ENCODE data around the gene SORT1. TPM values are rescaled to one million over a fixed set of nuclear protein-coding genes. Genes with fewer than 3 reads are reported as not detected.

SORT1 gene
- total RNA-seq, 4 donors from 2014 or later = 126 to 140 (median 130) TPM

- no peak for TF ChIP-seq CTCF (IDR thresholded peaks at IDR 0.05; ENCODE audit: low read depth)
These were observed 85.5 kb downstream of the SORT1 start for GRCh38 chr1:109312246-109312645.

DNA sequence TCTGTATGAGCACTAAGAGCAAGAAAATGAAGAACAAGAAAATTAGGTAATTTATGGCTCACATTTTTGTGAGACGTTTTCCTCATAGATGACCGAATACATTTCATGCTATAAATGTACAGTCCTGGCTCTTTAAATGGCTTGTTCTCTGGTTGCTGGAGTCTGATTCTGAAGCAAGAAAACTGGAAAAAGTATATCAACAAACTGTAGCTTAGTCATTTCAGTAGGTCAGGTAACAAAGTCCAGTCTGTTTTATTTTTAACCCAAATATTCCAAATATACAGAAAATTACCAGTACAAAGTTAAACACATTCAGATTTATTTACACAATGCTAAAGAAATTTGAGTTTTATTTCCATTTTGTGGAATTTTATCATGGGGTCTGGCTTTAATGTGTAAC lies 88.4 kb downstream of the SORT1 start:
- TF ChIP-seq CTCF (IDR thresholded peaks at IDR 0.05; ENCODE audit: low read depth) = no peak

DNA sequence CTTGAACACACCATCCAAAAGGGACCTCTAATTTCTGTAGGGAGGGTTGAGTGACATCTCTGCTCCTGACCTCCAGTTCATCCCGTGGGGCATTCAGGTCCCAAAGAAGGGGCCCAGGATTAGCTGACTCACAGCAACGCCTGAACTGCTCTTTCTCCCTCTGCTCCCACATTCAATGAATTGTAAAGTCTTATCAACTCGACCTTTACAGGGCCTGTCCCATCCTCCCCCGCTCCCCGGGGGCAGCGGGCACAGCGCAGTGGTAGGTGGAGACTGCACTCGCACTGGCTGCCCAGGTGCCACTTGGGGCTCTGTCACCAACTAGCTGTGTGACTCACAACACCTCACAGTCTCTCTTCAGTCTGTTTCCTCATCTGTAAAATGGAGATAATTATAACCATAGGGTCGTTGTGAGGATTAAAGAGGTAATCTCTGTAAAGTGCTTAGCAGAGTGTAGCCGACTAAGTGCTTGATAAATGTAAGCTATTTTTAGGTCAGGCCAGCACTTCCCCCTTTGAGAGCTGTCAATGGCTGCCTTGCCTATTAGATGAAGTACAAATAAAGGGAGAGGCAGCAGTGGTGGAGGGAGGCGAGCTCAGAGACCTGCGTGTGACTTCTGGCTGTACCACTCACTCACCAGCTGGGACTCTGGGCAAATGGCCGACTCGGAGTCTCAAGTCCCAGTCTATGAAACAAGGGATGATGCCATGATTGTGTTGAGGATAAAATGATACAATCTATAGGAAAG lies 90.3 kb downstream of the SORT1 start:
- TF ChIP-seq CTCF (IDR thresholded peaks at IDR 0.05; ENCODE audit: low read depth) = no peak

- TF ChIP-seq CTCF (IDR thresholded peaks at IDR 0.05; ENCODE audit: low read depth) = no peak
These were observed 90.9 kb downstream of the SORT1 start, which contains the start of gene MYBPHL for GRCh38 chr1:109306832-109307273. MYBPHL (minus strand) TSS chr1:109307011; CDS start chr1:109306991, 20 bp downstream.

DNA sequence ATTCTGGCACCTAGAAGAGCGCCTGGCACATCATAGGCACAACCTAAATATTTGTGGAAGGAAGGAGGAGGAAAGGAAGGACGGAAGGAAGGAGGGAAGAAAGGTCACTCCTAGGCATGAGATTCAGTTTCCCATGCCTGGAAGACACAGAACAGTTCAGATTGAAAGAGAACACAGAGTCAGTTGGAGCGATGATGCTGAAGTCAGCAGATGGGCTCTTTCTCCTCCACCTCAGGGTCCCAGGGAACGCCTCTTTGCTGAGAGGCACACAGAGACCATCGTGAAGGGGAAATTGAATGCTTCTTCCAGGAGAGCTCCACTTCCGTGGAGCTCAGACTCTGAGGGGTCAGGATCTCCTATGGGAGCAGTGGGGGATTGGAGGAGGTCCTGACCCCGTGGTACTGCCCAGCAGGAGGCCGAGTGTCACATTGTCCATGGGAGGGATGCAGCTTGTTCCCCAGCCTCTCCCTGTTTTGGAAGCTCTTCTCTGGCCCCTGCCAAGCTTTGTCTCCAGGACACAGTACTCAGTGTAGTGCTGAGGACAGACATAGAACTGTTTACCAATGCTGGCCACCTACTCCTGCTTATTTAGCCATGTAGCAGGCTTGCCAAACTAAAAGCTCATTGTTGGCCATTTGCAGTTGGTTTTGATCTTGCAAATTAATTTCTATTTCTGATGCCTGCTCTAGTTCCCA lies 93.3 kb downstream of the SORT1 start:
- TF ChIP-seq CTCF (IDR thresholded peaks at IDR 0.05; ENCODE audit: low read depth) = no peak

GRCh38 chr1:109301874-109302273 lies 95.8 kb downstream of the SORT1 start:
- TF ChIP-seq CTCF (IDR thresholded peaks at IDR 0.05; ENCODE audit: low read depth) = no peak

DNA sequence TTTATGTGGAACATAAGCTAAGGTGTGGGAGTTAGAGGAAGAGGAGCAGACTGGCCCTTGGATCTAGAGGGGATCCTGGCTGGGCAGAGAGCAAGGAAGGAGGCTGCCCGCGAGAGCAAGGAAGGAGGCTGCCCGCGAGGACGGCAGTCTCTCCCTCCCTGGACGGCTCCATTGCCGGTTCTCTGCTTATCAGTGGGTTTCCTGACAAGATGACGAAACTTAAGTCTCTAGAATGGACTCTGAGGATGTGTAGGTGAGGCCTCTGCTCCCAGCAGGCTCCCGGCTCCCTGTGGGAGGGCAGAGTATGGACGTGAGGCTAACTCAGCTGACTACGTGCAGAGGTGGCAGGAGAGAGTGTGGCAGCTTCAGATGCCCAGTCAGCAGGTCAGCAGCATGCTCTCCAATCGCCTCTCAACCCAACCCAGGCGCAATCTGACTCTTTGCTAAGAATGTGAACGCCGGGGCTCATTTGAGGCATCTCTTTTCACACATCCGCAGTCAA lies 97.0 kb downstream of the SORT1 start:
- TF ChIP-seq CTCF (IDR thresholded peaks at IDR 0.05; ENCODE audit: low read depth) = no peak

Measured in subcutaneous adipose tissue (tissue), 4 donors.